Measurements from ENCODE around the gene FOXD4L1.
"Not testable (repeated sequence)": the region's sequence is repeated elsewhere in the genome, so short reads cannot be mapped to it uniquely, and the experiment has no call there.

DNA sequence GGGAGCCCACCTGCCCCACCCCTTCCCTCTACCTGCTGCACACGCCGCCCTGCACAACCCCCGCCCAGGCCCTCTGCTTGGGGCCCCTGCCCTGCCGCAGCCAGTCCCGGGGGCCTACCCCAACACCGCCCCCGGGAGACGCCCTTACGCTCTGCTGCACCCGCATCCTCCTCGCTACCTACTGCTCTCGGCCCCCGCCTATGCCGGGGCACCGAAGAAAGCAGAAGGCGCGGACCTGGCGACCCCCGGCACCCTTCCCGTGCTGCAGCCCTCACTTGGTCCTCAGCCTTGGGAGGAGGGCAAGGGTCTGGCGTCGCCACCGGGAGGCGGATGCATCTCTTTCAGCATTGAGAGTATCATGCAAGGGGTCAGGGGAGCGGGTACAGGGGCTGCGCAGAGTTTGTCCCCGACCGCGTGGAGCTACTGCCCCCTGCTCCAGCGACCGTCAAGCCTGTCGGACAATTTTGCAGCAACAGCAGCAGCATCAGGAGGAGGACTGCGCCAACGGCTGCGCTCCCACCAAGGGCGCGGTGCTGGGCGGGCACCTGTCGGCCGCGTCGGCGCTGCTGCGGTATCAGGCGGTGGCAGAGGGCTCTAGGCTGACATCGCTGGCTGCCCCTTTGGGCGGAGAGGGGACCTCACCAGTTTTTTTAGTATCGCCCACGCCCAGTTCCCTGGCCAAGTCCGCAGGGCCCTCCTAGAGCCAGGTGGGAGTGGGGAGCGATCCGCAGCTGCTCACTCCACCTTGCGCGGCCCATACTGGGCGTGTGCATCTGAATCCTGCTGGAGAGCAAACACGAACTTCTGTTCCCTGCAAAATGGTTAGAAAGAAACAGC lies 1.6 kb downstream of the FOXD4L1 start:
- TF ChIP-seq, protein P1, sequence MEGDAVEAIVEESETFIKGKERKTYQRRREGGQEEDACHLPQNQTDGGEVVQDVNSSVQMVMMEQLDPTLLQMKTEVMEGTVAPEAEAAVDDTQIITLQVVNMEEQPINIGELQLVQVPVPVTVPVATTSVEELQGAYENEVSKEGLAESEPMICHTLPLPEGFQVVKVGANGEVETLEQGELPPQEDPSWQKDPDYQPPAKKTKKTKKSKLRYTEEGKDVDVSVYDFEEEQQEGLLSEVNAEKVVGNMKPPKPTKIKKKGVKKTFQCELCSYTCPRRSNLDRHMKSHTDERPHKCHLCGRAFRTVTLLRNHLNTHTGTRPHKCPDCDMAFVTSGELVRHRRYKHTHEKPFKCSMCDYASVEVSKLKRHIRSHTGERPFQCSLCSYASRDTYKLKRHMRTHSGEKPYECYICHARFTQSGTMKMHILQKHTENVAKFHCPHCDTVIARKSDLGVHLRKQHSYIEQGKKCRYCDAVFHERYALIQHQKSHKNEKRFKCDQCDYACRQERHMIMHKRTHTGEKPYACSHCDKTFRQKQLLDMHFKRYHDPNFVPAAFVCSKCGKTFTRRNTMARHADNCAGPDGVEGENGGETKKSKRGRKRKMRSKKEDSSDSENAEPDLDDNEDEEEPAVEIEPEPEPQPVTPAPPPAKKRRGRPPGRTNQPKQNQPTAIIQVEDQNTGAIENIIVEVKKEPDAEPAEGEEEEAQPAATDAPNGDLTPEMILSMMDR (tag by site-specific recombination; IDR thresholded peaks at IDR 0.05): not testable (repeated sequence)
- TF ChIP-seq RBAK (tag by site-specific recombination; IDR thresholded peaks at IDR 0.05); YY1 (tag by site-specific recombination; IDR thresholded peaks at IDR 0.05); ZNF561 (tag by site-specific recombination; IDR thresholded peaks at IDR 0.05; ENCODE audit: borderline replicate concordance): not testable (repeated sequence)
- TF ChIP-seq, protein P2, sequence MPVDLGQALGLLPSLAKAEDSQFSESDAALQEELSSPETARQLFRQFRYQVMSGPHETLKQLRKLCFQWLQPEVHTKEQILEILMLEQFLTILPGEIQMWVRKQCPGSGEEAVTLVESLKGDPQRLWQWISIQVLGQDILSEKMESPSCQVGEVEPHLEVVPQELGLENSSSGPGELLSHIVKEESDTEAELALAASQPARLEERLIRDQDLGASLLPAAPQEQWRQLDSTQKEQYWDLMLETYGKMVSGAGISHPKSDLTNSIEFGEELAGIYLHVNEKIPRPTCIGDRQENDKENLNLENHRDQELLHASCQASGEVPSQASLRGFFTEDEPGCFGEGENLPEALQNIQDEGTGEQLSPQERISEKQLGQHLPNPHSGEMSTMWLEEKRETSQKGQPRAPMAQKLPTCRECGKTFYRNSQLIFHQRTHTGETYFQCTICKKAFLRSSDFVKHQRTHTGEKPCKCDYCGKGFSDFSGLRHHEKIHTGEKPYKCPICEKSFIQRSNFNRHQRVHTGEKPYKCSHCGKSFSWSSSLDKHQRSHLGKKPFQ (tag by site-specific recombination; IDR thresholded peaks at IDR 0.05): not testable (repeated sequence)
